HL-60 (cell line): Measurements from ENCODE around the gene UHRF1.

ENCODE experiments used
- DNase-seq, 2 experiments: peaks; one replicate each; pipeline ENCODE4 v3.0.0-alpha.2; 2010 to 2020; ENCODE audit warnings: low read depth in 1 of 2, low spot score in 1 of 2
- H3K27ac ChIP-seq: fragments of 250-450 bp; sonication (Bioruptor Pico); replicated peaks from 2 replicates; pipeline ENCODE4 v1.5.1; 2020; ENCODE audit warnings: mild to moderate bottlenecking, moderate library complexity
- H3K27me3 ChIP-seq: fragments of 250-450 bp; sonication (Bioruptor Pico); 2 replicates; pipeline ENCODE4 v1.5.1; 2021; ENCODE audit warnings: mild to moderate bottlenecking, moderate library complexity; ENCODE audit not compliant: insufficient read depth, poor library complexity, severe bottlenecking
- H3K4me3 ChIP-seq: replicated peaks from 2 replicates; pipeline ENCODE4 v1.5.1; 2011; ENCODE audit warnings: mild to moderate bottlenecking, control low read depth, low read length; ENCODE audit not compliant: insufficient read depth
- GABPA ChIP-seq: IDR thresholded peaks from 2 replicates; pipeline ENCODE4 v1.6.1; 2012; ENCODE audit warnings: low read depth
- POLR2AphosphoS5 ChIP-seq: IDR thresholded peaks from 2 replicates; pipeline ENCODE4 v1.6.1; 2012; ENCODE audit warnings: low read depth
- REST ChIP-seq: IDR thresholded peaks from 2 replicates; pipeline ENCODE4 v1.6.1; 2012; ENCODE audit warnings: low read depth; ENCODE audit not compliant: insufficient replicate concordance
- SPI1 ChIP-seq: IDR thresholded peaks from 2 replicates; pipeline ENCODE4 v1.6.1; 2012; ENCODE audit warnings: low read depth, mild to moderate bottlenecking, borderline replicate concordance
- TF ChIP-seq, protein P1 (sequence below): IDR thresholded peaks from one replicate; pipeline ENCODE4 v1.5.1; 2011; ENCODE audit warnings: low read length, control low read depth, inconsistent platforms; ENCODE audit not compliant: insufficient read depth

The UHRF1 gene

DNA sequence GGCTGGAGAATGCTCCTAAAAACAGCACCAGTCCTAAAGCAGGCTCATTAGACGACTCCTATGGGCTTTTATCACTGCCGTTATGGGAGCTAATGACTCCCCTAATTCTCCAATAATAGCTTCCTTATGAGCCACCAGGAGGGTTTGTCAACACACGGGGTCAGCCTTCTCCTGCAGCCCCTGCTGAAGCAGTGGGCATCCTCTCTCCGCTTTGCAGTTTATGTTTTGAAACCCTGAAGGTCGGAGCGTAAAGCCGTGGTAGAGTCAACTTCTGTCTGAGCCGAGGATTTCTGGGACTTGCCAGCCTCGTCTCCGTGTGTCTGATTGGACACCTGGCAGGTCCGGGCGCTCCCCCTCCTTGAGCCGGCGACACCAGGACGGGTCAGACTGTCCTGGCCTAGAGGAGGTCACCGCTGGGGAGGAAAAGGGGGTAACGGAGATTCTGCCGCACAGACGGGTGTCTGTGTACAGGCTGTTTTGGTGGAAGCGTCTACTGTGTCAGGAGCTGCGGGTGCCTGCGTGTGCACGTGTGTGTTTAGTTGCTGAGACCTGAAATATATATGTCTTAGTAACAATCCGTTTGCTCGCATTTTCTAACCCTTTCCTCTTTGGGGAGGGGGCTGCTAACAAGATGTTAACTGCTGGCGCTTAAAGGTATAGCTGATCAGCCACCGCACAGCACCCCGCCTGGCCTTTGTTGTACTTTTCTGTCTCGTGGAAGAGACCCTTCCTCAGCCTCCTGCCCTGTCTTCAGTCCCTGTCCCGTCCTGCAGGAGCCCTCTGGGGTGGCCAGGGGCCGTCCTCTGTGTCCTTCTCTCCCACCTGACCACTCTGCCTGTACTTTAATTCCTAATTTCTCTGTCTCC, 61.5 kb downstream of the UHRF1 start:
- DNase-seq, result peak in 1 of 2 experiments; percentile 14
- Histone ChIP-seq H3K27ac (peak overlapping the region; percentile 22), H3K27me3 (no peaks in the 10 kb centered on the region), H3K4me3 (peak overlapping the region; percentile 52)
- TF ChIP-seq GABPA (no peak), REST (no peak), POLR2AphosphoS5 (no peak), SPI1 (no peak)
- TF ChIP-seq, protein P1, sequence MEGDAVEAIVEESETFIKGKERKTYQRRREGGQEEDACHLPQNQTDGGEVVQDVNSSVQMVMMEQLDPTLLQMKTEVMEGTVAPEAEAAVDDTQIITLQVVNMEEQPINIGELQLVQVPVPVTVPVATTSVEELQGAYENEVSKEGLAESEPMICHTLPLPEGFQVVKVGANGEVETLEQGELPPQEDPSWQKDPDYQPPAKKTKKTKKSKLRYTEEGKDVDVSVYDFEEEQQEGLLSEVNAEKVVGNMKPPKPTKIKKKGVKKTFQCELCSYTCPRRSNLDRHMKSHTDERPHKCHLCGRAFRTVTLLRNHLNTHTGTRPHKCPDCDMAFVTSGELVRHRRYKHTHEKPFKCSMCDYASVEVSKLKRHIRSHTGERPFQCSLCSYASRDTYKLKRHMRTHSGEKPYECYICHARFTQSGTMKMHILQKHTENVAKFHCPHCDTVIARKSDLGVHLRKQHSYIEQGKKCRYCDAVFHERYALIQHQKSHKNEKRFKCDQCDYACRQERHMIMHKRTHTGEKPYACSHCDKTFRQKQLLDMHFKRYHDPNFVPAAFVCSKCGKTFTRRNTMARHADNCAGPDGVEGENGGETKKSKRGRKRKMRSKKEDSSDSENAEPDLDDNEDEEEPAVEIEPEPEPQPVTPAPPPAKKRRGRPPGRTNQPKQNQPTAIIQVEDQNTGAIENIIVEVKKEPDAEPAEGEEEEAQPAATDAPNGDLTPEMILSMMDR, result no peak

- TF ChIP-seq REST, result no peak
- no peak for TF ChIP-seq SPI1
- TF ChIP-seq, protein P1, result no peak
- TF ChIP-seq GABPA, result no peak
- H3K27ac ChIP-seq, result no peak overlapping the region; the same call in 1 of the 2 replicates
- H3K4me3 ChIP-seq, result peak overlapping the region; percentile 52
Observed at GRCh38 chr19:4971424-4971793, 62.1 kb downstream of the UHRF1 start.

GRCh38 chr19:4971816-4972495, 62.7 kb downstream of the UHRF1 start:
- Histone ChIP-seq H3K27ac (no peak overlapping the region), H3K27me3 (no peaks in the 10 kb centered on the region), H3K4me3 (no peak overlapping the region)
- no peak for DNase-seq
- TF ChIP-seq, protein P1, result no peak
- TF ChIP-seq SPI1 (no peak), POLR2AphosphoS5 (no peak), REST (no peak), GABPA (no peak)

More at GRCh38 chr19:4971424-4971793, 62.1 kb downstream of the UHRF1 start:
- peak in 1 of 2 experiments; percentile 43 for DNase-seq
- no peaks in the 10 kb centered on the region for H3K27me3 ChIP-seq
